Measurements from ENCODE around the gene SLAMF9.

The SLAMF9 gene

GRCh38 chr1:159973350-159973940, 19.4 kb upstream of the SLAMF9 start:
- ChIA-PET CTCF (interaction anchor here (1.3 to 6.1 kb wide), 2 partner anchors 33 to 38 kb away, joined by 5 to 57 read pairs; no protein-coding TSS in a partner anchor), POLR2A (no interaction called here)
- no peak for TF ChIP-seq CTCF (IDR thresholded peaks at IDR 0.05; ENCODE audit: insufficient read depth, low read length, missing control alignments)
- H3K4me3 ChIP-seq (ENCODE audit: low read depth, low read length), result no peak overlapping the region
- no peak for DNase-seq (ENCODE audit: low read depth, low spot score)

GRCh38 chr1:159972443-159973205, 18.6 kb upstream of the SLAMF9 start:
- no peak for TF ChIP-seq CTCF (IDR thresholded peaks at IDR 0.05; ENCODE audit: insufficient read depth, low read length, missing control alignments)
- POLR2A ChIA-PET, result no interaction called here
- DNase-seq (ENCODE audit: low read depth, low spot score), result no peak
- no peak overlapping the region for H3K4me3 ChIP-seq (ENCODE audit: low read depth, low read length)
- CTCF ChIA-PET, result interaction anchor here (0.7 to 6.1 kb wide), 2 partner anchors 28 to 34 kb away, joined by 3 to 57 read pairs; no protein-coding TSS in a partner anchor

GRCh38 chr1:159970932-159971342, 16.9 kb upstream of the SLAMF9 start:
- no peak for TF ChIP-seq CTCF (IDR thresholded peaks at IDR 0.05; ENCODE audit: insufficient read depth, low read length, missing control alignments)
- H3K4me3 ChIP-seq (ENCODE audit: low read depth, low read length), result no peak overlapping the region
- DNase-seq (ENCODE audit: low read depth, low spot score), result no peak
- CTCF ChIA-PET, result interaction anchor here (1.5 to 6.1 kb wide), 2 partner anchors 13 to 35 kb away, joined by 3 to 57 read pairs; no protein-coding TSS in a partner anchor
- POLR2A ChIA-PET, result no interaction called here

GRCh38 chr1:159968901-159969300, 14.9 kb upstream of the SLAMF9 start:
- TF ChIP-seq CTCF (IDR thresholded peaks at IDR 0.05; ENCODE audit: insufficient read depth, low read length, missing control alignments), result no peak
- no peak for DNase-seq (ENCODE audit: low read depth, low spot score)
- ChIA-PET CTCF (interaction anchor here (6.1 kb wide), 1 partner anchor 37 kb away, joined by 57 read pairs; no protein-coding TSS in a partner anchor), POLR2A (no interaction called here)
- H3K4me3 ChIP-seq (ENCODE audit: low read depth, low read length), result no peak overlapping the region

- no peak for TF ChIP-seq CTCF (IDR thresholded peaks at IDR 0.05; ENCODE audit: insufficient read depth, low read length, missing control alignments)
- DNase-seq (ENCODE audit: low read depth, low spot score), result no peak
- POLR2A ChIA-PET, result no interaction called here
- no peak overlapping the region for H3K4me3 ChIP-seq (ENCODE audit: low read depth, low read length)
- CTCF ChIA-PET, result interaction anchor here (4.6 kb wide), 1 partner anchor 42 kb away, joined by 29 read pairs; no protein-coding TSS in a partner anchor
These were observed 11.2 kb upstream of the SLAMF9 start for GRCh38 chr1:159965263-159965662.

- no peak for DNase-seq (ENCODE audit: low read depth, low spot score)
- no peak for TF ChIP-seq CTCF (IDR thresholded peaks at IDR 0.05; ENCODE audit: insufficient read depth, low read length, missing control alignments)
- ChIA-PET POLR2A (no interaction called here), CTCF (interaction anchor here (1.3 to 4.6 kb wide), 3 partner anchors 9 to 43 kb away, joined by 4 to 29 read pairs (median 7); no protein-coding TSS in a partner anchor)
- H3K4me3 ChIP-seq (ENCODE audit: low read depth, low read length), result no peak overlapping the region
These were observed 10.1 kb upstream of the SLAMF9 start for GRCh38 chr1:159964144-159964543.
